ENCODE data around the gene DOCK2.
A peak's percentile ranks its signal among the peaks of the same experiment; 100 is the strongest.

The DOCK2 gene

DNA sequence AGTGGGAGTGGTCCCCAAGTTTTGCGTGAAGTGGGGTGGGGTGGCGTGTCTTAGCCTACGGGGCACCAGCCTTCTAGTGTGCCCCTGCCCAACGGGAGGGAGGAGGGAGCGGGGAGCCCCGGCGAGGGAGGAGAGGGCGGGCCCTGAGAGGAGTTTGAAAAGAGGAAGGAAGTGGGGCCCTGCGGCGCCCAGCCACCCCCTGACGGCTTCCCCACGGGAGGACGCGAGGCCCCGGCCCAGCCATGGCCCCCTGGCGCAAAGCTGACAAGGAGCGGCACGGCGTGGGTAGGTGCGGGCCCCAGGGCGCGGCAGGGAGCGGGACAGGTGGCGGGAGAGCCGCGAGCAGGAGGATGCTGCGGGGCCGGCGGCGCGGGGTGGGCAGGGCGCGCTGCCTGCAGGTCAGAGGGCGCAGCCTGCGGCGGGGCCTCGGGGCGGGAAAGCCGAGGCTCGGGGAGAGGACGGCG lies at the start of gene DOCK2:
TSS of gene DOCK2 (plus strand) at position 191 of the 464 bp plus-strand sequence. CDS start at position 243, 52 bp downstream.
- DNase-seq (ENCODE audit: low spot score): peak; percentile 86
- in situ Hi-C loops (cut with MboI; ENCODE audit: low pct_unique_long_range_greater_than_20kb, low sequenced_read_pairs, unreplicated experiment): no loop called here
- no peak for TF ChIP-seq CTCF (IDR thresholded peaks at IDR 0.05; ENCODE audit: extremely low read depth, insufficient read depth, missing control alignments)

DNA sequence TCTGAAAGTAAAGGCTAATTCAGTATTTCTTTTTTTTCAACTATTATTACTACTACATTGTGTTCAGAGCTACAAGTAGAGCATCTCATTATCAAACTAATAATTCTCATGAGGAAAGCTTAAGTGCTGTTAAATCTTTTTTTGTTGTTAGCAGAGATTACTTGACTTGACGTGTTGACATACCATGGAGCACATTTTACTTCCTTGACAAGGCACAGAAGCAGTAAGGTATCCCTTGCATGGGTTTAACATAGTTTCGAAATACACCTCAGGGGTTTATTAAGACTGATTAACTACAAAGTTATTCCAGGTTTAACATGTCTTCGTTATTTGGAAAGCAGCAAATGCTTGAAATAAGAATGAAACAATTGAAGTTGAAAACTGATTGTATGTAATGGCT lies 46.5 kb upstream of the DOCK2 start:
- DNase-seq (ENCODE audit: low spot score): no peak
- TF ChIP-seq CTCF (IDR thresholded peaks at IDR 0.05; ENCODE audit: extremely low read depth, insufficient read depth, missing control alignments): no peak
- in situ Hi-C loops (cut with MboI; ENCODE audit: low pct_unique_long_range_greater_than_20kb, low sequenced_read_pairs, unreplicated experiment): loop anchor here (25.0 kb wide), 1 partner anchor 603 kb away; no protein-coding TSS in a partner anchor

- no peak for TF ChIP-seq CTCF (IDR thresholded peaks at IDR 0.05; ENCODE audit: extremely low read depth, insufficient read depth, missing control alignments)
- in situ Hi-C loops (cut with MboI; ENCODE audit: low pct_unique_long_range_greater_than_20kb, low sequenced_read_pairs, unreplicated experiment): loop anchor here (25.0 kb wide), 1 partner anchor 604 kb away; no protein-coding TSS in a partner anchor
- no peak for DNase-seq (ENCODE audit: low spot score)
These were observed 45.4 kb upstream of the DOCK2 start for GRCh38 chr5:169591636-169592035.

GRCh38 chr5:169592937-169593650 lies 44.0 kb upstream of the DOCK2 start:
- in situ Hi-C loops (cut with MboI; ENCODE audit: low pct_unique_long_range_greater_than_20kb, low sequenced_read_pairs, unreplicated experiment): loop anchor here (25.0 kb wide), 1 partner anchor 606 kb away; no protein-coding TSS in a partner anchor
- no peak for DNase-seq (ENCODE audit: low spot score)
- no peak for TF ChIP-seq CTCF (IDR thresholded peaks at IDR 0.05; ENCODE audit: extremely low read depth, insufficient read depth, missing control alignments)

- TF ChIP-seq CTCF (IDR thresholded peaks at IDR 0.05; ENCODE audit: extremely low read depth, insufficient read depth, missing control alignments): no peak
- in situ Hi-C loops (cut with MboI; ENCODE audit: low pct_unique_long_range_greater_than_20kb, low sequenced_read_pairs, unreplicated experiment): loop anchor here (25.0 kb wide), 1 partner anchor 608 kb away; no protein-coding TSS in a partner anchor
These were observed 41.8 kb upstream of the DOCK2 start for GRCh38 chr5:169595172-169595820.

DNA sequence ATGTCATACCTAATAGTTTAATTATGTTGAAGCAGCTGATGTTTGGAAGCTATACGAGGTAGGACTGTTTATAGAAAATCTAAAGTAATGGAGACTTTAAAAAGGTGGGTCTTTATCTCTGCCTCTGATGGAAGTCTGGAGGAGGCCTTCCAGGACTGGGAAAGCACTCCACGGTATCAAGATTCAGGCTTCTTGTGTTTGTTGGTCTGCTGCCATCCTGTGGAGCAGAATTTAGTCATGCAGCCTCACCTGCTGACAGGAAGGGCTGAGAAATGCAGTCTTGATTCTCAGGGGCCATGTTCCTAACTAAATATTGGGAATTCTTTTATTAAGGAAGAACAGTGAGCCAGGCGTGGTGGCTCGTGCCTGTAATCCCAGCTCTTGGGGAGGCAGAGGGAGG lies 37.6 kb upstream of the DOCK2 start:
- TF ChIP-seq CTCF (IDR thresholded peaks at IDR 0.05; ENCODE audit: extremely low read depth, insufficient read depth, missing control alignments): no peak
- in situ Hi-C loops (cut with MboI; ENCODE audit: low pct_unique_long_range_greater_than_20kb, low sequenced_read_pairs, unreplicated experiment): loop anchor here (25.0 kb wide), 1 partner anchor 612 kb away; no protein-coding TSS in a partner anchor
- DNase-seq (ENCODE audit: low spot score): no peak

More at GRCh38 chr5:169595172-169595820, 41.8 kb upstream of the DOCK2 start:
- no peak for DNase-seq (ENCODE audit: low spot score)

Data from GM13977 (cell line).